ENCODE data around the gene HLA-A. TPM values are rescaled to one million over a fixed set of nuclear protein-coding genes. Genes with fewer than 3 reads are reported as not detected.

The HLA-A gene
- total RNA-seq, 1 donor from 2014 or later, result 252 TPM

DNA sequence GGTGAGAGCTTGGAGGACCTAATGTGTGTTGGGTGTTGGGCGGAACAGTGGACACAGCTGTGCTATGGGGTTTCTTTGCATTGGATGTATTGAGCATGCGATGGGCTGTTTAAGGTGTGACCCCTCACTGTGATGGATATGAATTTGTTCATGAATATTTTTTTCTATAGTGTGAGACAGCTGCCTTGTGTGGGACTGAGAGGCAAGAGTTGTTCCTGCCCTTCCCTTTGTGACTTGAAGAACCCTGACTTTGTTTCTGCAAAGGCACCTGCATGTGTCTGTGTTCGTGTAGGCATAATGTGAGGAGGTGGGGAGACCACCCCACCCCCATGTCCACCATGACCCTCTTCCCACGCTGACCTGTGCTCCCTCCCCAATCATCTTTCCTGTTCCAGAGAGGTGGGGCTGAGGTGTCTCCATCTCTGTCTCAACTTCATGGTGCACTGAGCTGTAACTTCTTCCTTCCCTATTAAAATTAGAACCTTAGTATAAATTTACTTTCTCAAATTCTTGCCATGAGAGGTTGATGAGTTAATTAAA is 3.0 kb downstream of the HLA-A start:
- intact Hi-C loops (cut with micrococcal nuclease), result no loop called here
- H3K4me3 ChIP-seq, result no peak overlapping the region

DNA sequence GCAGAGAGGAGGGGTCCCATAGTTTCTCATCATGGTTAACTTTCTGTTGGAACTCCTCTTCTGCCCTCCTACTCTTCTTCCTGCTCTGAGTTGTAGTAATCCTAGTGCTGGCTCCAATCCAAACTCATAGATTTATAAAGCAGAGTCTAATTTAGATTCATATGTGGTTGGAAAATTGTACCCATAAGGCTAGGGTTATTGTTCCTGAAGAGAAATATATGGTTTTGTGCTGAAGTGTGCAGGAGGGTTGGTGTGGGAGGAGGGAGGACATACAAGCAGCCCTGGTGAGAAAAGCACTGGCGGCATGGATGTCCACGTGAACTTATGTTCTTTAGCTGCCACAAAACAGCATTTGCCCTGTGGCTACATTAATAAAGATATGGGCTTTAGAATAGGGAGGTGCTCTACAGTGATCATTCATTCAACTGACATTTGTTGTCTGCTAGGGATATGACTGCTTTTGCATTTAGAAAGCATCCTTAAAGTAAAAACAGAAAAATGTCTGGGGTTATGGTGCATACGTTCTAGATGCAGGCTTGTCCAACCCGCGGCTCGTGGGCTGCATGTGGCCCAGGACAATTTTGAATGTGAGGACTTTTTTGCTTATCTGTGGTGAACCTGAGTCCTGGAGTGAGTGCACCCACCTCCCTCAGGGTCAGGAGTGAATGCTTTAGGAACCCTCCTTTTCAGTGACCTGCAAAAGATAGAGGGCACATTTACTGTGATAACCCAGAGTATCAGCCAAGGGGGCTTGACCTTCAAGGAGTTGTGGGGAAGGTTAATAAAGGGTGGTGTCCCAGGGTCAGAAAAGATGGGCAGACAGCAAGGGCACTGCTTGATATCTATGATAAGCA is 4.1 kb downstream of the HLA-A start:
- intact Hi-C loops (cut with micrococcal nuclease), result no loop called here
- no peak overlapping the region for H3K4me3 ChIP-seq
- no peaks in the 10 kb centered on the region for H3K27me3 ChIP-seq (ENCODE audit: low read depth)
- TF ChIP-seq, protein P1, sequence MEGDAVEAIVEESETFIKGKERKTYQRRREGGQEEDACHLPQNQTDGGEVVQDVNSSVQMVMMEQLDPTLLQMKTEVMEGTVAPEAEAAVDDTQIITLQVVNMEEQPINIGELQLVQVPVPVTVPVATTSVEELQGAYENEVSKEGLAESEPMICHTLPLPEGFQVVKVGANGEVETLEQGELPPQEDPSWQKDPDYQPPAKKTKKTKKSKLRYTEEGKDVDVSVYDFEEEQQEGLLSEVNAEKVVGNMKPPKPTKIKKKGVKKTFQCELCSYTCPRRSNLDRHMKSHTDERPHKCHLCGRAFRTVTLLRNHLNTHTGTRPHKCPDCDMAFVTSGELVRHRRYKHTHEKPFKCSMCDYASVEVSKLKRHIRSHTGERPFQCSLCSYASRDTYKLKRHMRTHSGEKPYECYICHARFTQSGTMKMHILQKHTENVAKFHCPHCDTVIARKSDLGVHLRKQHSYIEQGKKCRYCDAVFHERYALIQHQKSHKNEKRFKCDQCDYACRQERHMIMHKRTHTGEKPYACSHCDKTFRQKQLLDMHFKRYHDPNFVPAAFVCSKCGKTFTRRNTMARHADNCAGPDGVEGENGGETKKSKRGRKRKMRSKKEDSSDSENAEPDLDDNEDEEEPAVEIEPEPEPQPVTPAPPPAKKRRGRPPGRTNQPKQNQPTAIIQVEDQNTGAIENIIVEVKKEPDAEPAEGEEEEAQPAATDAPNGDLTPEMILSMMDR (IDR thresholded peaks at IDR 0.05; ENCODE audit: borderline replicate concordance), result no peak
- no peak for DNase-seq
- peaks cover 4% of the 10 kb centered on the region for H3K36me3 ChIP-seq
- peaks cover 3% of the 10 kb centered on the region for H3K4me1 ChIP-seq
- no peak overlapping the region for H3K27ac ChIP-seq (replicated peaks)
- no peaks in the 10 kb centered on the region for H3K9me3 ChIP-seq (replicated peaks)

More for the DNA sequence above, 3.0 kb downstream of the HLA-A start:
- TF ChIP-seq, protein P1 (IDR thresholded peaks at IDR 0.05; ENCODE audit: borderline replicate concordance), result no peak
- peaks cover 4% of the 10 kb centered on the region for H3K36me3 ChIP-seq
- DNase-seq, result no peak
- no peaks in the 10 kb centered on the region for H3K9me3 ChIP-seq (replicated peaks)
- peaks cover 3% of the 10 kb centered on the region for H3K4me1 ChIP-seq
- H3K27me3 ChIP-seq (ENCODE audit: low read depth), result no peaks in the 10 kb centered on the region
- H3K27ac ChIP-seq (replicated peaks), result no peak overlapping the region

DNA sequence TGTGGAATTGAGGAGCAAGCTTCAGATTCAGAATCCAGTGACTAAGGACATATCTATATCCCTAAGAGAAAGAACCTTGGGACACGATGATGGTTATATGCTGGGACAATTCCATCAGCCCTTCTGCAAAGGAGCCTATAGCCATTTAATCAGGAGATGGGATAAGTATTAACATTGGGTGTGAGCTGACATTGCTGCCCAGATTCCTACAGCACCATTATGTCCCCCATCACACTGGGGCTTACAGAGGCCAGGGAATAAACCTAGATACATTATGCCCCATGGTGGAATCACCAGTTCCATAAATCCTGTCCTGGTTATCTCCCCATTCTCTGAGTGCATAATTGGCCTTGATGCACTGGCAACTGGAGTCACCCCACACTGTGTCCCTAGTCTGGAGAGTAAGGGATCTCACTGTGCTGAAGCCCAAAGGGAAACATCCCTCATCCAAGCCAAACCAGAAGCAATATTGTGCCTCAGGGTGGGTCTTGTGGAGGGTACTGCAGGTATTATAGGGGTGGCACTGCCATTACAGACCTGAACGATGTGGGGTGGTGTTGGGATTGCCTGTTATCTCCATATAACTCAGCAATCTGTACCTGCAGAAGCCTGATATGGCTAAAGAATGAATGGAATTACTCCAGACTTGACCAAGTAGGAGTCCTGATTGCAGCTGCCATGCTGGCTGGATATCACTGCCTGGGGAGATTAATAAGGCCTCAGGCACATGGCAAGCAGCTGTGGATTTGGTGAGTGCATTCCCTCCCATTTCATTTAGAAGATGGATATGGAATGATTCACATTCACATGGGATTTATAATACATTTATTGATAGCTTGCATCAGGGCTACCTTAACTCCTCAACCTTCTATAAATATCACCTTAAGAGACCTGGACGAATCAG is 5.0 kb downstream of the HLA-A start:
- DNase-seq, result no peak
- Histone ChIP-seq H3K4me3 (no peak overlapping the region), H3K36me3 (peaks cover 4% of the 10 kb centered on the region), H3K27me3 (ENCODE audit: low read depth) (no peaks in the 10 kb centered on the region), H3K4me1 (peaks cover 3% of the 10 kb centered on the region), H3K9me3 (replicated peaks) (no peaks in the 10 kb centered on the region), H3K27ac (replicated peaks) (no peak overlapping the region)
- intact Hi-C loops (cut with micrococcal nuclease), result no loop called here
- TF ChIP-seq, protein P1 (IDR thresholded peaks at IDR 0.05; ENCODE audit: borderline replicate concordance), result no peak

DNA sequence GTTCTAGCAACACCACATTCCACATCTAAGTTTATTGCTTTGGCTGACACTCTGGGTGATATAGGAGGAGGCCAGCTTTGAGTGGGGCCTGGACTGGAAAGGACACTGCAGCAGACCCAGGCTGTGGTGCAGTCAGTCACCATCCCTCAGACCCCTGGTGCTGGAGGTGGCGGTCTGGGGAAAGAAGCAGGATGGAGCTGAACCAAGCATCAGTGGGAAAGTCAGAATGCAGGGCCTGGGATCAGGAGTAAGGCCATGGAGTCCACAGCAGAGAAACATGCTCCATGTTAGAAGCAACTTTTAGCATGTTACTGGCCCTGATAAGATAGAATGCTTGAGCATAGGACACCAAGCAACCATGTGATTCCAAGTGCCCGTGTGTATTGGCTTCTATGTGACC is 5.9 kb downstream of the HLA-A start:
- intact Hi-C loops (cut with micrococcal nuclease), result no loop called here
- H3K27ac ChIP-seq (replicated peaks), result no peak overlapping the region

DNA sequence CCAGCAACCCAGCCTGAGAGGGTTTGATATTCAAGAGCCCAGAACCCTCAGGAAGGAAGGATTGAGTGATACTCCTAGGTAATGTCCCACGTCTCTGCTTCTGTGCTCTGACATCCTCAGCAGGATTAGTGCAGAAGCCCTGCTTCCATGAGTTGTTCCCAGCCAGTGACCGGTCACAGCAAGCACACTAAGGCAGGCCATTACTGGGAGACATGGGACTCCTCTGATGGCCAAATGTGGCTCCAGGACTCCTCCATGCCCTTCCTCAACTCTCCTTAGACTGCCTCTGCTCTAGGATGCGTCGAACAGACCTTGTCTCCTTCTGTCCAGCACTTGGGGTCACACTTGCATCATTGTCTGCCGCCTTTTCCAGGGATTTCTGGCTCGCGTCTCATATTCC is 7.6 kb downstream of the HLA-A start:
- intact Hi-C loops (cut with micrococcal nuclease), result no loop called here
- peaks cover 8% of the 10 kb centered on the region for H3K4me1 ChIP-seq

More for the DNA sequence above, 5.9 kb downstream of the HLA-A start:
- Histone ChIP-seq H3K4me3 (no peak overlapping the region), H3K27me3 (ENCODE audit: low read depth) (no peaks in the 10 kb centered on the region), H3K9me3 (replicated peaks) (no peaks in the 10 kb centered on the region), H3K36me3 (peaks cover 4% of the 10 kb centered on the region), H3K4me1 (peaks cover 3% of the 10 kb centered on the region)
- TF ChIP-seq, protein P1 (IDR thresholded peaks at IDR 0.05; ENCODE audit: borderline replicate concordance), result no peak
- DNase-seq, result no peak

More for the DNA sequence above, 7.6 kb downstream of the HLA-A start:
- Histone ChIP-seq H3K27ac (replicated peaks) (no peak overlapping the region), H3K4me3 (no peak overlapping the region), H3K27me3 (ENCODE audit: low read depth) (no peaks in the 10 kb centered on the region), H3K9me3 (replicated peaks) (no peaks in the 10 kb centered on the region), H3K36me3 (peaks cover 4% of the 10 kb centered on the region)
- no peak for DNase-seq
- TF ChIP-seq, protein P1 (IDR thresholded peaks at IDR 0.05; ENCODE audit: borderline replicate concordance), result no peak

All from left ventricle myocardium inferior (tissue), 1 donor.